IMR-90 (cell line): ENCODE results near the gene HTR3C. TPM values are rescaled to one million over a fixed set of nuclear protein-coding genes. Genes with fewer than 3 reads are reported as not detected.

ENCODE experiments used
- ATAC-seq: fragments of 200-7000 bp; cut with Tn5 transposase; 2 replicates; pipeline ENCODE4 v1.9.1; 2020; ENCODE audit warnings: low read depth, mild to moderate bottlenecking, moderate library complexity
- BruUV-seq: library from RNA; stranded (reverse); fragments of 400-500 nt; replicated peaks from 2 replicates; lab custom pipeline; 2021; lab: Mats Ljungman, UMichigan
- CTCF ChIA-PET: fragments of 300-600 bp; formaldehyde crosslinking; extraction: SDS; loops from one replicate; lab custom pipeline; 2021; ENCODE audit warnings: antibody characterized with exemption; lab: Yijun Ruan, JAX
- POLR2A ChIA-PET: fragments of 300-600 bp; sonication (Branson Sonifier 250); formaldehyde crosslinking; loops from one replicate; lab custom pipeline; 2022; ENCODE audit warnings: antibody characterized with exemption; ENCODE audit not compliant: unreplicated experiment; lab: Charles Lee
- DNase-seq: peaks from one replicate; pipeline ENCODE4 v3.0.0; 2013
- H2AFZ ChIP-seq: replicated peaks from 2 replicates; pipeline ENCODE3; 2013; ENCODE audit warnings: low read length, mild to moderate bottlenecking; ENCODE audit not compliant: poor library complexity
- H2AK5ac ChIP-seq: 2 replicates; pipeline ENCODE4 v1.6.1; 2013; ENCODE audit warnings: low read depth, low read length, inconsistent platforms
- H2AK9ac ChIP-seq: replicated peaks from 2 replicates; pipeline ENCODE3; 2013; ENCODE audit warnings: mild to moderate bottlenecking, low read depth, low read length, moderate library complexity; ENCODE audit not compliant: poor library complexity
- H2BK120ac ChIP-seq: 2 replicates; pipeline ENCODE4 v1.6.1; 2013; ENCODE audit warnings: low read depth, low read length, inconsistent platforms
- H2BK15ac ChIP-seq: 3 replicates; pipeline ENCODE4 v1.6.1; 2013; ENCODE audit warnings: low read depth, low read length, inconsistent platforms
- H2BK20ac ChIP-seq: 2 replicates; pipeline ENCODE4 v1.6.1; 2013; ENCODE audit warnings: low read depth, mild to moderate bottlenecking, inconsistent platforms, low read length, moderate library complexity
- H2BK5ac ChIP-seq: 2 replicates; pipeline ENCODE4 v1.6.1; 2013; ENCODE audit warnings: mild to moderate bottlenecking, low read depth, low read length, inconsistent platforms; ENCODE audit not compliant: poor library complexity, severe bottlenecking
- H3K14ac ChIP-seq: replicated peaks from 2 replicates; pipeline ENCODE4 v1.6.1; 2013; ENCODE audit warnings: low read depth, low read length, inconsistent platforms
- H3K18ac ChIP-seq: 2 replicates; pipeline ENCODE4 v1.6.1; 2013; ENCODE audit warnings: low read depth, low read length, control low read depth
- H3K23ac ChIP-seq: 2 replicates; pipeline ENCODE4 v1.6.1; 2013; ENCODE audit warnings: low read depth, low read length, inconsistent platforms
- H3K27ac ChIP-seq: 2 replicates; pipeline ENCODE4 v1.5.1; 2013; ENCODE audit warnings: mild to moderate bottlenecking, control low read depth, low read length; ENCODE audit not compliant: insufficient read depth
- H3K27me3 ChIP-seq: 2 replicates; pipeline ENCODE4 v1.6.1; 2013; ENCODE audit warnings: low read length; ENCODE audit not compliant: control insufficient read depth, insufficient read depth
- H3K36me3 ChIP-seq: 2 replicates; pipeline ENCODE4 v1.6.1; 2013; ENCODE audit warnings: low read length, mixed read lengths; ENCODE audit not compliant: control insufficient read depth, insufficient read depth
- H3K4ac ChIP-seq: 2 replicates; pipeline ENCODE4 v1.6.1; 2013; ENCODE audit warnings: low read depth, low read length, inconsistent platforms
- H3K4me1 ChIP-seq: 2 replicates; pipeline ENCODE4 v1.6.1; 2013; ENCODE audit warnings: low read length, mixed read lengths; ENCODE audit not compliant: control insufficient read depth, insufficient read depth
- H3K4me2 ChIP-seq: 2 replicates; pipeline ENCODE4 v1.6.1; 2013; ENCODE audit warnings: low read depth, mild to moderate bottlenecking, control low read depth, low read length, moderate library complexity
- H3K4me3 ChIP-seq: 2 replicates; pipeline ENCODE4 v1.5.1; 2013; ENCODE audit warnings: low read depth, mild to moderate bottlenecking, control low read depth, low read length, moderate library complexity; ENCODE audit not compliant: insufficient read depth
- H3K56ac ChIP-seq: 2 replicates; pipeline ENCODE4 v1.6.1; 2013; ENCODE audit warnings: low read length, inconsistent platforms; ENCODE audit not compliant: insufficient read depth; ENCODE audit errors: extremely low read depth
- H3K79me1 ChIP-seq, 2 experiments: 2 replicates each; pipeline ENCODE4 v1.6.1; 2013; ENCODE audit warnings: low read length in 2 of 2, inconsistent platforms in 1 of 2, low read depth in 1 of 2
- H3K9ac ChIP-seq: 2 replicates; pipeline ENCODE4 v1.6.1; 2013; ENCODE audit warnings: low read depth, low read length, control low read depth
- H3K9me1 ChIP-seq: 2 replicates; pipeline ENCODE4 v1.6.1; 2013; ENCODE audit warnings: low read length, inconsistent platforms; ENCODE audit not compliant: insufficient read depth
- H3K9me3 ChIP-seq: 2 replicates; pipeline ENCODE4 v1.6.1; 2013; ENCODE audit warnings: low read length; ENCODE audit not compliant: control insufficient read depth, insufficient read depth
- H4K20me1 ChIP-seq: 2 replicates; pipeline ENCODE4 v1.6.1; 2013; ENCODE audit warnings: low read length, inconsistent platforms; ENCODE audit not compliant: insufficient read depth
- H4K5ac ChIP-seq: 2 replicates; pipeline ENCODE4 v1.6.1; 2013; ENCODE audit warnings: mild to moderate bottlenecking, low read depth, low read length, control low read depth
- H4K8ac ChIP-seq, 2 experiments: 2 replicates each; pipeline ENCODE4 v1.6.1; 2013; ENCODE audit warnings: low read depth in 2 of 2, low read length in 2 of 2, control low read depth in 1 of 2, inconsistent platforms in 1 of 2
- H4K91ac ChIP-seq: 2 replicates; pipeline ENCODE4 v1.6.1; 2013; ENCODE audit warnings: low read depth, low read length, inconsistent platforms; ENCODE audit not compliant: insufficient read depth
- BHLHE40 ChIP-seq: fragments of 150-350 bp; IDR thresholded peaks from 2 replicates; pipeline ENCODE4 v1.6.1; 2016; ENCODE audit warnings: mild to moderate bottlenecking, low read depth, low read length
- CEBPB ChIP-seq: IDR thresholded peaks from 2 replicates; pipeline ENCODE4 v1.6.1; 2012; ENCODE audit warnings: low read depth, low read length, improper control_type of control experiment
- CHD1 ChIP-seq: IDR thresholded peaks from 2 replicates; pipeline ENCODE4 v1.6.1; 2012; ENCODE audit warnings: low read depth, low read length, improper control_type of control experiment
- FOS ChIP-seq: fragments of 150-350 bp; IDR thresholded peaks from 2 replicates; pipeline ENCODE4 v1.6.1; 2016; ENCODE audit warnings: low read depth, low read length
- MAFK ChIP-seq: IDR thresholded peaks from 2 replicates; pipeline ENCODE4 v1.6.1; 2012; ENCODE audit warnings: low read depth, low read length, improper control_type of control experiment
- MAZ ChIP-seq: IDR thresholded peaks from 2 replicates; pipeline ENCODE4 v1.6.1; 2012; ENCODE audit warnings: low read depth, mild to moderate bottlenecking, low read length, improper control_type of control experiment, moderate library complexity, borderline replicate concordance
- MXI1 ChIP-seq: IDR thresholded peaks from 2 replicates; pipeline ENCODE4 v1.6.1; 2012; ENCODE audit warnings: low read depth, mild to moderate bottlenecking, low read length, moderate library complexity, borderline replicate concordance
- NFE2L2 ChIP-seq: fragments of 150-350 bp; IDR thresholded peaks from 2 replicates; pipeline ENCODE4 v1.6.1; 2016; ENCODE audit warnings: low read depth, mild to moderate bottlenecking, low read length
- POLR2A ChIP-seq: IDR thresholded peaks from 2 replicates; pipeline ENCODE4 v1.6.1; 2012; ENCODE audit warnings: mild to moderate bottlenecking, low read depth, low read length
- RAD21 ChIP-seq: IDR thresholded peaks from 2 replicates; pipeline ENCODE4 v1.6.1; 2012; ENCODE audit warnings: low read length, improper control_type of control experiment
- RCOR1 ChIP-seq: IDR thresholded peaks from 2 replicates; pipeline ENCODE4 v1.6.1; 2012; ENCODE audit warnings: mild to moderate bottlenecking, low read length, improper control_type of control experiment; ENCODE audit not compliant: insufficient replicate concordance
- RFX5 ChIP-seq: IDR thresholded peaks from 2 replicates; pipeline ENCODE4 v1.8.0; 2012; ENCODE audit warnings: low read depth, mild to moderate bottlenecking, low read length, moderate library complexity
- SMC3 ChIP-seq: fragments of 150-350 bp; IDR thresholded peaks from 2 replicates; pipeline ENCODE4 v1.6.1; 2016; ENCODE audit warnings: low read depth, mild to moderate bottlenecking, antibody characterized with exemption, low read length, moderate library complexity
- WGBS, 2 experiments: methylation state at CpG; one replicate each; pipeline versions ENCODE4 v1.1.5 to v1.1.7; 2013; ENCODE audit warnings: missing lambda C conversion rate in 2 of 2; ENCODE audit not compliant: insufficient read length in 1 of 2; ENCODE audit errors: extremely low coverage in 2 of 2; 5-methylcytosine and 5-hydroxymethylcytosine counted together
- dilution Hi-C: fragments of 300-500 bp; cut with HindIII; formaldehyde crosslinking; loops from one replicate; pipeline ENCODE4 v1.14.3; 2018; ENCODE audit warnings: low sequenced_read_pairs; ENCODE audit not compliant: unreplicated experiment
- in situ Hi-C: fragments of 300-500 bp; cut with MboI; formaldehyde crosslinking; loops from 3 replicates; pipeline ENCODE4 v1.14.3; 2019; ENCODE audit warnings: low sequenced_read_pairs, inconsistent platforms, mixed read lengths
- intact Hi-C: fragments of 100-400 bp; cut with micrococcal nuclease; formaldehyde crosslinking; loops from 2 replicates; pipeline ENCODE4 v1.10.0; 2022
- polyA plus RNA-seq, 3 experiments: library from polyadenylated mRNA; depleted of rRNA; stranded (reverse); fragments of >200 nt; gene quantifications; 2 replicates each; pipeline ENCODE4 v1.2.3, GENCODE V29; 2012; ENCODE audit warnings: low replicate concordance in 1 of 3
- total RNA-seq: library from RNA; depleted of rRNA; stranded (reverse); fragments of >200 nt; gene quantifications from 2 replicates; pipeline ENCODE4 v1.2.3, GENCODE V29; 2012
- TF ChIP-seq, protein P1 (sequence below): conservative IDR thresholded peaks from 2 replicates; pipeline ENCODE4 v1.5.1; 2012; ENCODE audit warnings: mild to moderate bottlenecking, low read depth, low read length, improper control_type of control experiment
- TF ChIP-seq, protein P2 (sequence below): fragments of 150-350 bp; IDR thresholded peaks from 2 replicates; pipeline ENCODE4 v1.6.1; 2016; ENCODE audit warnings: low read depth, mild to moderate bottlenecking, low read length, moderate library complexity, borderline replicate concordance

HTR3C gene
- total and polyA plus RNA-seq, 2 of the 4 experiments (the other 2 are of a cell fraction) = not detected

DNA sequence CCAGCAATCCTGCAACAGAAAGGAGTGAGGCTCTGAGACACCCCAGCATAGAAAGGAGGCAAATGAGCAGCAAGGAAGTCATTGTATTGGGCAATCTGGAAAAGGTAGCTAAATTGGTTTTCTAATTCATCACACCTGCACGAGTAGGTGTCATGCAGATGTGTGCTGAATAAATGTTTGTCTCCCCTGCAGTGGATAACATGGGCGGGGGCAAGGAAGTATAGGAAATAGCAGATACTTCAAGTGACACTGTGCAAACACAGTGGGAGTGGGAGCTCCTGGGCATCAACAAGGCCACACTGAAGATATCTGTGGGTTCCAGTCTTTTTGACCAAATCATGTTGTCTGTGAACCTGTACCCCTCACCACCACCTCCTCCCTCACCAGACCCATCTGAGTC is 29.6 kb downstream of the HTR3C start:
- H3K9ac ChIP-seq = no peak overlapping the region
- dilution Hi-C loops (no loop called here), in situ Hi-C loops (no loop called here), intact Hi-C loops (no loop called here)
- WGBS, 2 experiments = no CpG with 5 or more reads among the region's 2 CpGs
- H2AFZ ChIP-seq = no peak overlapping the region
- POLR2A ChIA-PET = no interaction called here
- no peak overlapping the region for H3K4me3 ChIP-seq
- no peaks in the 10 kb centered on the region for H3K36me3 ChIP-seq
- no peak overlapping the region for H3K23ac ChIP-seq
- no peak for DNase-seq
- ATAC-seq = no peak
- no peak overlapping the region for H4K91ac ChIP-seq
- H3K14ac ChIP-seq = no peak overlapping the region
- TF ChIP-seq RCOR1 (no peak), CEBPB (no peak), NFE2L2 (no peak), MAFK (no peak), RFX5 (no peak), RAD21 (no peak), FOS (no peak), BHLHE40 (no peak), POLR2A (no peak), MXI1 (no peak), MAZ (no peak), CHD1 (no peak), SMC3 (no peak)
- TF ChIP-seq, protein P1, sequence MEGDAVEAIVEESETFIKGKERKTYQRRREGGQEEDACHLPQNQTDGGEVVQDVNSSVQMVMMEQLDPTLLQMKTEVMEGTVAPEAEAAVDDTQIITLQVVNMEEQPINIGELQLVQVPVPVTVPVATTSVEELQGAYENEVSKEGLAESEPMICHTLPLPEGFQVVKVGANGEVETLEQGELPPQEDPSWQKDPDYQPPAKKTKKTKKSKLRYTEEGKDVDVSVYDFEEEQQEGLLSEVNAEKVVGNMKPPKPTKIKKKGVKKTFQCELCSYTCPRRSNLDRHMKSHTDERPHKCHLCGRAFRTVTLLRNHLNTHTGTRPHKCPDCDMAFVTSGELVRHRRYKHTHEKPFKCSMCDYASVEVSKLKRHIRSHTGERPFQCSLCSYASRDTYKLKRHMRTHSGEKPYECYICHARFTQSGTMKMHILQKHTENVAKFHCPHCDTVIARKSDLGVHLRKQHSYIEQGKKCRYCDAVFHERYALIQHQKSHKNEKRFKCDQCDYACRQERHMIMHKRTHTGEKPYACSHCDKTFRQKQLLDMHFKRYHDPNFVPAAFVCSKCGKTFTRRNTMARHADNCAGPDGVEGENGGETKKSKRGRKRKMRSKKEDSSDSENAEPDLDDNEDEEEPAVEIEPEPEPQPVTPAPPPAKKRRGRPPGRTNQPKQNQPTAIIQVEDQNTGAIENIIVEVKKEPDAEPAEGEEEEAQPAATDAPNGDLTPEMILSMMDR = no peak
- TF ChIP-seq, protein P2, sequence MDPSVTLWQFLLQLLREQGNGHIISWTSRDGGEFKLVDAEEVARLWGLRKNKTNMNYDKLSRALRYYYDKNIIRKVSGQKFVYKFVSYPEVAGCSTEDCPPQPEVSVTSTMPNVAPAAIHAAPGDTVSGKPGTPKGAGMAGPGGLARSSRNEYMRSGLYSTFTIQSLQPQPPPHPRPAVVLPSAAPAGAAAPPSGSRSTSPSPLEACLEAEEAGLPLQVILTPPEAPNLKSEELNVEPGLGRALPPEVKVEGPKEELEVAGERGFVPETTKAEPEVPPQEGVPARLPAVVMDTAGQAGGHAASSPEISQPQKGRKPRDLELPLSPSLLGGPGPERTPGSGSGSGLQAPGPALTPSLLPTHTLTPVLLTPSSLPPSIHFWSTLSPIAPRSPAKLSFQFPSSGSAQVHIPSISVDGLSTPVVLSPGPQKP = no peak
- H3K56ac ChIP-seq = no peak overlapping the region
- H3K9me1 ChIP-seq = no peaks in the 10 kb centered on the region
- no peaks in the 10 kb centered on the region for H3K79me1 ChIP-seq
- CTCF ChIA-PET = no interaction called here
- no peak overlapping the region for H4K5ac ChIP-seq
- no TSS peak for BruUV-seq
- peaks cover 13% of the 10 kb centered on the region for H3K27me3 ChIP-seq
- no peak overlapping the region for H3K4me2 ChIP-seq
- no peak overlapping the region for H2BK15ac ChIP-seq
- no peak overlapping the region for H3K27ac ChIP-seq
- peaks cover 6% of the 10 kb centered on the region for H3K9me3 ChIP-seq
- H4K8ac ChIP-seq = no peak overlapping the region
- H3K4ac ChIP-seq = no peak overlapping the region
- no peak overlapping the region for H3K18ac ChIP-seq
- H4K20me1 ChIP-seq = no peaks in the 10 kb centered on the region
- no peak overlapping the region for H2BK120ac ChIP-seq
- no peak overlapping the region for H2BK20ac ChIP-seq
- no peak overlapping the region for H2AK5ac ChIP-seq
- H2BK5ac ChIP-seq = no peak overlapping the region
- H2AK9ac ChIP-seq = no peak overlapping the region
- no peaks in the 10 kb centered on the region for H3K4me1 ChIP-seq
